ENCODE data around the gene NR0B2.
"Not testable (repeated sequence)": the region's sequence is repeated elsewhere in the genome, so short reads cannot be mapped to it uniquely, and the experiment has no call there.

The NR0B2 gene

DNA sequence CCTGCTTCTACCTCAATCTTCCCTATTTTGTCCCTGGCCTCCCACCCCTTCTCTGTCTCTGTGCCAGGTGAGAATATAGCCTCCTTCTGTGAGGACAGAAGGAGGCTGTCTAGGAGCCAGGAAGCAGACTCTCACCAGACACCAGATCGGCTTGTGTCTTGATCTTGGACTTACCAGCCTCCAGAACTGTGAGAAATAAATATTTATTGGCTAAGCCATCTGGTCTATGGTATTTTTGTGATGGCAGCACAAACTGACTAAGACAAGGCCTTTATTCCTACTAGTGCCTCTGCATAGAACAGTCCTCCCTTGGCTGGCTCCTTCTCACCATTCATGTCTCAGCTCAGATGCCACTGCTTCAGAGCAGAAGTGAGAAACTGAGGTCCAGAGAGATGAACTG is 25.5 kb downstream of the NR0B2 start:
- no peak for DNase-seq

DNA sequence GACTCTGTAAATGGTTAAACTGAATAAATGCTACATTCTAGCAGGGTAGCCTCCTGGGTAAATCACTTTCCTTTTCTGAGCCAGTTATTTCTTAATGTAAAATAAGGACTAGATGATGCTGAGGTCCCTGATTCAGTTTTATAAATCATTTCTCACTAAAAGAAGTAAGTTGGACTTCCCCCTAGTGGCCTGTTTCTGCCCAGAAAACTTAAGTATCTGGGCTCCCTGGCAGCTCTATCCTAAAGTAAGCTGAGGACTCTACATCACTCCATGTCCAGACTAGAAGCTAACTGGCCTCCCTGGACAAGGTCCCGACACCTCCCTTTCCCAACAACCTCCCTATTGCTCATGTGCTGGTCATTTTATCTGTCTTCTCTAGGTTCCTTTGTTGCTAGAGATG is 26.6 kb downstream of the NR0B2 start:
- peak; percentile 46 to 49 for DNase-seq

DNA sequence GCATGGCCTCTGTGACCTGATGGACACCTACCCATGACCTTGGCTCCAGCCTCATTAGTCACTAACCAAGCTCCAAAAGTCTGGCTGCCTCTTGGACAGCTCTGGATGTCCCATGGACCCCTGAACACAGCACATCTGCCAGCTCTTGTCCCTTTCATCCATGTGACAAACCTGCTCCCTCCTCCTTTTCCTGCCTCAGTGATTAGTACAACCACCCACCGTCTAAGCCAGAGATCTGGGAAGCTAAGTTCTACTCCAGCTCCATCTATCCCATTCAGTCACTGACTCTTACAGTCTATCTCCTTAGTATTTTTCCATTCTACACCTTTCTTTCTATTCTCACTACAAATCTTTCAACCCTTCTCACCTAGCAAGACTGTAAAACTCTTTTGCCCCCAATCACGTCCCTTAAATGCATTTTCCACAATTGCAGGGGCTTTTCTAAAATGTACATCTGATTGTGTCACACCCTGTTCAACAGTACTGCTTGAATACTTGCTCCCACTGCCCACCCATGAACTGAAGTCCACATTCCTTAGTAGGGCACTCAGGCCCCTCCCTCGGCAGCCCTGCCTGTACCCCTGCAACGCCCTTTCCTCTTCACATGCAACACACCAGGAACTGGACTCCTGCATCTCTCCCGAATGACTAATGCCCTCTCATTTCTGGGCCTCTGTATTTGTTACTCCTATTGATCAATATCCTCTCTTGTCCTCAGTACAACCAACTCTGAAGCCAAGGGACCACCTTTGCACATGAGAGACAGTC is 30.9 kb downstream of the NR0B2 start:
- DNase-seq: no peak

DNA sequence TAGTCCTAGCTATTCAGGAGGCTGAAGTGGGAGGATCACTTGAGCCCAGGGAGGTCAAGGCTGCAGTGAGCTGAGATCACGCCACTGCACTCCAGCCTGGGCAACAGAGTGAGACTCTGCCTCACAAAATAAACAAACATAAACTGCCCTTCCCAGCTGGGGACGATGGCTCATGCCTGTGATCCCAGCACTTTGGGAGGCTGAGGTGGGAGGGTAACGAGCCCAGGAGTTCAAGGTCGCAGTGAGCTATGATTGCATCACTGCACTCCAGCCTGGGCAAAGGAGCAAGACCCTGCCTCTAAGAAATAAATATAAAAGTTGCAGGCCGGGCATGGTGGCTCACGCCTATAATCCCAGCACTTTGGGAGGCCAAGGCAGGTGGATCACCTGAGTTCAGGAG is 32.2 kb downstream of the NR0B2 start:
- not testable (repeated sequence) for DNase-seq

DNA sequence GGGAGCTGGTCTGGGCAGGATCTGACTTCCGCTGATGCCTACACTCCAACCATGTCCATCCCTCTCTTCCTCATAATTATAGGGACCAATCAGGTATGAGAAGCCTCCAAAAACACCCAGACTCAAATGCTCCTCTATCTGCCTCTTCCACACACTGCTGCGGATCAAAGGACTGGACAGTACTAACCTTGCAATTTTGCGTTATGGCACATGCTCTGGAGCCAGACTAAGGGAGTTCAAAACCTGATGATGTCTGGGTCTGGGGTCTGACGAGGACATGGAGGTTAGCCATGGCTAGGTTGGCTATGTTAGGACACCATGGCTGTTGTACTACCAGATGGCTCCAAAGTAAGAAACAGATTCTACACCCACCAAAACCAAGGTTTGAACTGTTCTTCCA is 34.0 kb downstream of the NR0B2 start:
- no peak for DNase-seq

DNA sequence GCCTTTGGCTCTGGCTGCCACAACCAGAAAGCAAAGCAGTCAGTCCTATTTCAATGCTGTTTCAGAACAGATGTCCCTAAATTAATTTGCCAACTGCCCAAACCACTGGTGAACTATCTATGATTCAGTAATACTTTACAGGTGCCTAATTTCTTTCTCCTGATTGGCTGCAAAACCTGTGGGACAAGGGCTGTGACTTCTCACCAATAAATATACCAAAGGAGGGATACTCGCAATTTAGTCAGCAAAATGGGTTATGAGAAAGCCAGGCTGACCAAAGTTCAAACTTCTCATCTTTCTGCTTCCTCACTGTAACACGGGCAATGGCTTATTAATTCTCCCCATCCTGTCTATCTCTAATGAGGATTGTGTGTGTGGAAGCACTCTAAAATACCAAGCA is 36.4 kb downstream of the NR0B2 start:
- DNase-seq: no peak

DNA sequence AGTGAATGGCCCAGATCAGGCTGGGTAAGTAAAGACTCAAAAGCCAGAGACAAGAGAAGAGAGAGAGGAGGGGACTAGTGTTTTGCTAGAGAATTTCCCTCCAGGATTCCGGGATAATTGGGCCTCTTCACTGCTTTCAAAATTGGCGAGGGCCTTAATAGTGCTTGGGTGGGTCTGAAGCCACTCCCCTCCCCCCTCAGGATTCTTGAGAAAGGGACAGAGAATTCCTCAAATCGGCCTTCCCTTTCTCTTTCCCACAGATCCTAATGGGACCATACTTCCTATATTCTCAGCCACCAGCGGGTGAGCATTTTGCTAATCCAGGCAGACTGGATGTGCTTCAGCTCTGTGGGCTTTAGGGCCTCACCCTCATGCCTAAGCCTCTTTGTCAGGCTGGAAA is 38.9 kb downstream of the NR0B2 start:
- DNase-seq: no peak

DNA sequence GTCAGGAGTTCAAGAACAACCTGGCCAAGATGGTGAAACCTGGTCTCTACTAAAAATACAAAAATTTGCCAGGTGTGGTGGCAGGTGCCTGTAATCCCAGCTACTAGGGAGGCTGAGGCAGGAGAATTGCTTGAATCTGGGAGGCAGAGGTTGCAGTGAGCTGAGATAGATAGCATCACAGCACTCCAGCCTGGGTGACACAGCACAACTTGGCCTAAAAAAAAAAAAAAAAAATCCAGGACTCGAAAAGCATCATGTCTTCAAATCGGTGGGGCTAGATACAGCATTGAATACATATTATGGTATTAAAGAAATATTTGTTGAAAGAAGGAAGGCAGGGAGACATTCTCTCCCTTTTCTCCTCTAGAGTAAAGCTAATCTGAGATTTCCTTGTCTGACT is 40.7 kb downstream of the NR0B2 start:
- DNase-seq: not testable (repeated sequence)

DNA sequence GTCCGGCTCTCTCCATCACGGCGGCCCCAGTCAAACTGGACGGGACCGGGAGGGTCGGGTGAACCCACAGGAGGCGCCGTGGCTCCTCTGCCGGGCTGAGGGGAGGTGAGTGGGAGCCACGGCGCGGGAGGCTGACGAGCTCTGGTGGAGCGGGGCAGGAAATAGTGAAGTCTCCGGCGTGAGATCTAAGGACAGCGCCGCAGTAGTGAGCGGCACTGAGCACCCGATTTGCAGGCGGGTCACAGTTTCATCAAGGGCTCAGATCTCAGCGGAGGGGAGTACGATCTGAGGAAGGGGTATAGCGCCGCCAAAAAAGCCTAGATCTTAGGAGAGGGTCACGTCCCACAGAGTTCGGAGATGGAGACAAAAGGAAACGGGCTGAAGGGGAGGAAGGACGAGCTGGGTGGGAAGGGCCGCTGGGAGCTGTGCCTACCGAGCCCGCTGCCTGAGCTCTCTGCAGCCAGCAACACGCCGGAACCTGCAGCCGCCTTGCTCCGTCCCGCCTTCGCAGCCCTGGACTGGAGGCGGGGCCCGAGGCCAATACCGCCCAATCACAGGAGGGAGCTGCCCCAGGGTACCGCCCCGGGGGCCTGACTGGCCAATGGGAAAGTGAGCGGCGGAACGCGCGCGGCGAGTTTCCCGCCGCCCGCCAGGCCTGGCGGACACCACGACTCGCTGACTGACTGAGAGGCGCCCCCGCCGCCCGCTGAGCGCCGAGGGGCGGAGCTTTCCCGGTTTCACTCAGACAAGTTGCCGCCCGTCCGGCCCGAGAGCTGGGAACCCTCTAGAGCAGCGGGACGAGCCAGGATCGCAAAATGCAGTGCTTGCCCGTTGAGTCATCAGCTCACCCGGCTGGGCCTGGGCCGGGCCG is 48.9 kb downstream of the NR0B2 start:
- DNase-seq: peak; percentile 97 to 98

DNA sequence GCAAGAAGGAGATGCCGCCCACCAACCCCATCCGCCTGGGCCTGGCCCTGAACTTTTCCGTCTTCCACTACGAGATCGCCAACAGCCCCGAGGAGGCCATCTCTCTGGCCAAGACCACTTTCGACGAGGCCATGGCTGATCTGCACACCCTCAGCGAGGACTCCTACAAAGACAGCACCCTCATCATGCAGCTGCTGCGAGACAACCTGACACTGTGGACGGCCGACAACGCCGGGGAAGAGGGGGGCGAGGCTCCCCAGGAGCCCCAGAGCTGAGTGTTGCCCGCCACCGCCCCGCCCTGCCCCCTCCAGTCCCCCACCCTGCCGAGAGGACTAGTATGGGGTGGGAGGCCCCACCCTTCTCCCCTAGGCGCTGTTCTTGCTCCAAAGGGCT is 50.1 kb downstream of the NR0B2 start:
- no peak for DNase-seq

DNA sequence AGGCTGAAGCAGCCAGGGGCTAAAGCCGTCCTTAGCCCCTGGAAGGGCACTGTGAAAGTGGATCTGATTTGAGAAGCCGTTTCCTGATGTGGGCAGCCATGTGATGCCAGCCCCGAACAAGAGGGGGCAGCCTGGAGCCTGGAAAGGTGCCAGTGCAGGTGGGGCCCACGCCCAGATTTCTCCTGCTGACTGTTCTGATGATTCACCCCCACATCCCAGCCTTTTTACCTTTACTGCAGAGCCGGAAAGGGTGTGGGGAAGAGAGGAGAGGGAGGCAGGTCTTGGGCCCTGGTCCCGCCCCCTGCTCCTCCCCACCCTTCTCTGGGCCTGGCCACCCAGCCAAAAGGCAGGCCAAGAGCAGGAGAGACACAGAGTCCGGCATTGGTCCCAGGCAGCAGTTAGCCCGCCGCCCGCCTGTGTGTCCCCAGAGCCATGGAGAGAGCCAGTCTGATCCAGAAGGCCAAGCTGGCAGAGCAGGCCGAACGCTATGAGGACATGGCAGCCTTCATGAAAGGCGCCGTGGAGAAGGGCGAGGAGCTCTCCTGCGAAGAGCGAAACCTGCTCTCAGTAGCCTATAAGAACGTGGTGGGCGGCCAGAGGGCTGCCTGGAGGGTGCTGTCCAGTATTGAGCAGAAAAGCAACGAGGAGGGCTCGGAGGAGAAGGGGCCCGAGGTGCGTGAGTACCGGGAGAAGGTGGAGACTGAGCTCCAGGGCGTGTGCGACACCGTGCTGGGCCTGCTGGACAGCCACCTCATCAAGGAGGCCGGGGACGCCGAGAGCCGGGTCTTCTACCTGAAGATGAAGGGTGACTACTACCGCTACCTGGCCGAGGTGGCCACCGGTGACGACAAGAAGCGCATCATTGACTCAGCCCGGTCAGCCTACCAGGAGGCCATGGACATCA is 50.7 kb downstream of the NR0B2 start, which contains the start of gene SFN:
Gene SFN (plus strand): TSS at position 369 of the 904 bp plus-strand sequence. CDS start 64 bp downstream, at position 433.
- DNase-seq: no peak

DNA sequence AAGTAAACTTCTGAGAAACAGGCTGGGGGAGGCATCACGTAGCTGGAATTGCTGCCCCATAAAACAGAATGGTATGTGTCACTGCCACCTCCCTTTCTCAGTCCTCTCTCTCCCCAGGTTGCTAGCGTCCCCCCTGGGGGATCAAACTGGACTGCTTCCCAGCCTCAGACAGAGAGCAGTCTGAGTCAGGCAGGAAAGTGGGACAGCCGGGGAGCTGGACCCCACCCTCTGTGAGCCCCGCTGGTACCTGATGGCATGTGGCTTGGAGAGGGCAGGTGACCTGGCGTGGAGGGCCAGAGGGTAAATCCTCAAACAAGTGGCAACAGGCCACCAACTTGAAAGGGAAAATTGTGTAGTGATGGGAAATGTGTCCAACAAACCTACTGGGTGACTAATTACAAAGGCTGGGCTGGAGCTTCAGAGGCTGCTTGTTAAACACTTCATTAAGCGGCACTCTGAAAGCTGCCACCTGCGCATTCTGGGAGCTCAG is 51.8 kb downstream of the NR0B2 start:
- no peak for DNase-seq
